Measurements from ENCODE around the gene RCSD1.
"Not testable (repeated sequence)": the region's sequence is repeated elsewhere in the genome, so short reads cannot be mapped to it uniquely, and the experiment has no call there.

Gene RCSD1

GRCh38 chr1:167716000-167716271 lies 85.9 kb downstream of the RCSD1 start:
- no peak for DNase-seq (ENCODE audit: low read depth)

- DNase-seq (ENCODE audit: low read depth): peak; percentile 39
Observed at GRCh38 chr1:167717351-167717750, 87.3 kb downstream of the RCSD1 start.

DNA sequence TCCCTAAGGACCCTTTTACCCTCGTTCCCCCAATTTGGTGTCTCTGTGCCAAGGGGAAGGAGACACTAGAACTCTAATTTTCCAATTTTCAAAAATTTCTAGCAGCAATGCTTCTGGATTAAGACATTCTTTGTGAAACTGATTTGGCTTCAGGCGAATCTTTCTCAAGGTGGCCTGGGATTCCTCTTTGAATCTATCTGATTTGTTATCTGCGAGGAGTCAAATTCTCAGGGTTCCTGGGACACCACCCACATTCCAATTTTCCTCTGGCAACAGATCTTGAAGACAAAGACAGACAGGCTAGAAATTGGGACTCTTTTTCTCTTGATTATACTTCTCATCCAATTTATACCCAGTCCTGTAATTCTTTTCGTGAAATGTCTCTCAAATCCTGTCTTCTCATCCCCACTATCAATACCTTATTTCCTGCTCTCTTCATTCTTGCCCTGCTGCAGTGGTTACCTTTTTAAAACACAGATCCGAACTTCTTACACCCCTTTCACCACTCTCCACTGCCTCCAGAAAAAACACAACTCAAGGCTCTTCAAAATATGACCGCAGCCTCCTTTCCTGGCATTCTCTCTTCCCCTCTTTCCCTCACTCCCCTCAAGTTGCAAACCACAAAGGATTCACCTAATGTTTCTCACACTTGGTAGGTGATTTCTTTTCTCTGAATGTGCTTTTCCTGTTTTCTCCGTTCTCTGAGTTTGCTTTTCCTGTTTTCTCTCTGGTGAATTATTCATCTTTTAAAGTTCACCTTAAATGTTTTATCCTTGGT lies 89.1 kb downstream of the RCSD1 start:
- DNase-seq (ENCODE audit: low read depth): peak; percentile 36

DNA sequence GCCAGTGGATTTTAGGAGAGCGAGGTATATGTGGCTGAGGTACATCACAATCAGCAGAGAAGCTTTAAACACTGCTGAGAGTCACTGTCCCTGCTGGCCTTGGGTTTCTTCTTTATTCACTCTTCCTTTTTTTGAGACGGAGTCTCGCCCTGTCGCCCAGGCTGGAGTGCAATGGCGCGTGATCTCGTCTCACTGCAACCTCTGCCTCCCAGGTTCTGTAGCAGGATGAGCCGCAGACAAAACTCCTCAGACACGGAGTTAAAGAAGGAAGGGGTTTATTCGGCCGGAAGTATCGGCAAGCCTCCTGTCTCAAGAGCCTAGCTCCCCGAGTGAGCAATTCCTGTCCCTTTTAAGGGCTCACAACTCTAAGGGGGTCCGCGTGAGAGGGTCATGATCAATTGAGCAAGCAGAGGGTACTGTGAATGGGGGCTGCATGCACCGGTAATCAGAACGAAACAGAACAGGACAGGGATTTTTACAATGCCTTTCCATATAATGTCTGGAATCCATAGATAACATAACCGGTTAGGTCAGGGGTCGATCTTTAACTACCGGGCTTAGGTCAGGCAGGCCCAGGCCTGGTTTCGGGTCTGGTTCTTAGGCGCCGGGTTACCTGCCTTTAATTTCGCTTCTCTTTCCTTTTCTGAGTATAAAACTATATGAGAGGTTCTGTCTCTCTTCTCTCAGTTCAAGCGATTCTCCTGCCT lies 89.8 kb downstream of the RCSD1 start:
- DNase-seq (ENCODE audit: low read depth): not testable (repeated sequence)

- DNase-seq (ENCODE audit: low read depth): peak; percentile 40
Observed at GRCh38 chr1:167720965-167721616, 91.1 kb downstream of the RCSD1 start.

DNA sequence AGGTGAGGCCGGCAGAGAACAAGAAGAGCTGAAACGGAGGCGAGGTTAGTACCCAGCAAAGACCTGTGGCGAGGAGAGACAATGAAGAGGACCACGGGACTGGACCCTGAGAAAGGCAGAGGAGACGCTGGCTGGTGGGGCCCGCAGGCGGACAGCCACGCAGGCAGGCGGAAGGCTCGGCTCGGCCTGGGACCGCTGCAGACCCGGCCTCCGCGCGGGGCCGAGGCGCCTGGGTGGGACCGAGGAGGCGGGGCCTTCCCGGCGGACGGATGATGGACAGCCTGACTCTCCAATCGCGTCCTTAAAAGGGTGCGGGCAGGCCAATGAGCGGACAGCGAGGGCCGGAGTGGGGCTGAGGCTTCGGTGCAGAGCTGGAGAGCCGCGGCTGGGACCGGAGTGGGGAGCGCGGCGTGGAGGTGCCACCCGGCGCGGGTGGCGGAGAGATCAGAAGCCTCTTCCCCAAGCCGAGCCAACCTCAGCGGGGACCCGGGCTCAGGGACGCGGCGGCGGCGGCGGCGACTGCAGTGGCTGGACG lies 91.7 kb downstream of the RCSD1 start, which contains the start of gene MPZL1:
TSS of gene MPZL1 (plus strand) at position 366 of the 535 bp plus-strand sequence. CDS start 170 bp downstream, outside the sequence.
- peak; percentile 90 for DNase-seq (ENCODE audit: low read depth)

DNA sequence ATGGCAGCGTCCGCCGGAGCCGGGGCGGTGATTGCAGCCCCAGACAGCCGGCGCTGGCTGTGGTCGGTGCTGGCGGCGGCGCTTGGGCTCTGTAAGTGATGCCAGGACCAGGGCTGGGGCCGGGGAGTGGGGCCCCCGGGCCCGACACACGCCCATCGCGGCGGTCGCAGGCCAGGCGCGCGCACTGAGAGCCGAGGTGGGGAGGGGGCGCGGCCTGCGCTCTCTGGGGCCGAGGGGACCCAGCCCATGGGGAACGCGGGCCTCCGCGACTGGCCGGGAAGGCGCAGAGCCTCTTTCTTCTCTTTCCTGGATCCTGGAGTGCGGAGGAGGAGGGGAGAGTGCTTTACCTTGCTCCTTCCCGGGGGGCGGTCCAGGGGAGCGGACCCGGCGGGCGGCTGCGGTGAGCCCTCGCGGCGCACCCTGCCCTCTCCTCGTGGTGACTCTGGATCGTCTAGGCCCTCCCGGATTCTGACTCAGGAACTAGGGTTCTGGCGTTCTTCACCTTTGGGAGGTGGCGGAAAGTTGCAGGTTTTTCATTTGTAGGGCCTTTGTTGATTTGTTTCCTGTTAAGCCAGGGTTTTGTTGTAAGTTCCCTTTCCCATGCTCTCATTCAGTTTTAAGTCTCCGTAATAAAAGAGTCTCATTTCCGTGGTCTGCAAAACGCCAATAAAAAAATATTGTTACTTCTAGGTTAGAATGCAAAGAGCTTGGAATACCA lies 92.3 kb downstream of the RCSD1 start:
- peak; percentile 21 for DNase-seq (ENCODE audit: low read depth)

DNA sequence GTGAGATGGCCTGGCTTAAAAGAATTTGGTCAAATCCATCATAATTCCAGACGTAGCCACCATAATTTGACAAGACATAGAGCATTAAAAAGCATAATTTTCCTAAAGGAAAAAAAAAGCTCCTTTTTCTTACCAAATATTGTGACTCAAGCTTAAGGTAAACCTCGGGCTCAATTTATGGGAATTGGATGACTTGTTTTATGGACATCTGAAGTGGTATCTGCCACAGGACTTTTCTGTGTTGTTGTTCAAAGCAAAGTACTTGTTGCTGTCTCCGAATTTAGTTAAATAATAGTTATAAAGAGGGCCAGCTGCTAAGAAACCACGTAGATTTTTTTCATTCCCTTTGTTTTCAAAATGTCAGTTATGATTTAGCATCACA lies 92.8 kb downstream of the RCSD1 start:
- peak; percentile 12 for DNase-seq (ENCODE audit: low read depth)

DNA sequence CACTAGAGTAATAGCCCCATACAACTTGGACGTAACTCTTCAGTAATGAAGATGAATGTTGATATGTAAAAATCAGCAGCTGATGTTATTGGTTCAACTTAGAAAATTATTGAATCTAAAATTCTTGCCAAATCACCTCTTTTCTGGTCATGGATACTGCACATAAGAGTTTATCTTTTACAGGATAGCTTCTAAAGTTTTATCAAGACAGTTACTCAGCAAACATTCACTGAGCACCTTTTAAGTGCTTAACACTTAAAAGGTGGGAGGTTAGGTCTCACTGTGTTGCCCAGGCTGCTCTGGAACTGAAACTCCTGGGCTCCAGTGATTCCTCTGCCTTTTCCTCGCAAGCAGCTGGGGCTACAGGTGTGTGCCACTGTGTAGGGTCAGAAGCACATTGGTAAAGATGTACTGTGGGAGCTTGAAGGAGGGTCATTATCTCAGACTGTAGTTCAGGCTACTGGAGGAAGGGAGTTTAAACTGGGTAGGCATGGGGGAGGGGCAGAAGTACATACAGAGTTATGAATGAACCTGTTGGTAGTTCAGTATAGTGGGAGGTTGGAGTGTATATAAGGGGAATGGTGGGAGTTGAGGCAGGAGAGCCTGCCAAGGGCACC lies 93.8 kb downstream of the RCSD1 start:
- DNase-seq (ENCODE audit: low read depth): no peak

DNA sequence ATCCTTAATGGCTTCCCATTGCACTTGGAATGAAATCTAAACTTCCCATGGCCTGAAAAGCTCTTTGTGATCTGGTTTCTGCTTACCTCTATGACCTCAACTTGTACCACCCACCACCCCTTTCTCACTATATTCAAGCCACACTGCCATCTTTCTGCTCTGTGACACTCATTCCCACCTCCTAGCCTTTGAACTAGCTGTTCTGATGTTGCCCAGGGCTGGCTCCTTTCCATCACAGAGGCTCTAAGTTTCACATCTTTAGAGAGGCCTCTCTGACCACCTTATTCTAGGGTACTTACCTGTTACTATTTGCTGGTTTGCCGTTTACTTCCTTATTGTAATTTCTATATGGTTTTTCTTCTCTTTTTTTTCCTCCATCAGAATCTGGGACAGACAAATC lies 96.0 kb downstream of the RCSD1 start:
- no peak for DNase-seq (ENCODE audit: low read depth)

DNA sequence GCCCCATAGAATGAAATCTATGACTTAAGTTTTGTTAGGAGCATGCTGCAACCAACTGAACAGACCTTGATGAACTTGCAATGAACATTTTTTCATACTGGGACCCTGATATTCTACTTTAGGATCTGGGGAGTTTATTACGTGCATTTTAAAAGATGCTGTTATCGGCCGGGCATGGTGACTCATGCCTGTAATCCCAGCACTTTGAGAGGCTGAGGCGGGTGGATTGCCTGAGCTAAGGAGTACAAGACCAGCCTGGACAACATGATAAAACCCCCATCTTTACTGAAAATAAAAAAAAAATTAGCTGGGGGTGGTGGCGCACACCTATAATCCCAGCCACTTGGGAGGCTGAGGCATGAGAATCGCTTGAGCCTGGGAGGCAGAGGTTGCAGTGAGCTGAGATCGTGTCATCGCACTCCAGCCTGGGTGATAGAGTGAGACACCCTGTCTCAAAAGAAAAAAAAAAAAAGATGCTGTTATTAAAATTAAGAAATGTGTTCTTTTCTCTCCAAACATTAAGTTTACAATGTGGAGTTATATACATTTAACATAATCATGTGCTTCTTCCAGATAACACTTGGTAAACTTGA lies 98.9 kb downstream of the RCSD1 start:
- peak; percentile 72 for DNase-seq (ENCODE audit: low read depth)

- DNase-seq (ENCODE audit: low read depth): no peak
Observed at GRCh38 chr1:167734227-167734626, 104.2 kb downstream of the RCSD1 start.

GRCh38 chr1:167734841-167735240 lies 104.8 kb downstream of the RCSD1 start:
- no peak for DNase-seq (ENCODE audit: low read depth)

GRCh38 chr1:167737169-167737568 lies 107.1 kb downstream of the RCSD1 start:
- no peak for DNase-seq (ENCODE audit: low read depth)

DNA sequence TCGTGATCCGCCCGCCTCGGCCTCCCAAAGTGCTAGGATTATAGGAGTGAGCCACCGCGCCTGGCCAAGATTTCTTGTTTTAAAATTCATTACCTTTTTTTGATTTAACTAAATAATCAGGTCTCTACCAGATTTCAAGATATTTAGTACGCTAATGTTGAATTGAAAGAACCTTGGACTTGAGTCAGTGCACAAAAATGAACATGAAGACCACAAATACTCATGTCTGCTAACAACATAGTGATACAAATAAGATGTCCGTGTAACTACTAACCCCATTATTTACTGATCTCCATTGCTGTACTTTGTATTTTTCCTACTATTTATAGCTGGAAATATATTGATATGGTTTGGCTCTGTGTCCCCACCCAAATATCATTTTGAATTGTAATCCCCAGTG lies 108.1 kb downstream of the RCSD1 start:
- peak; percentile 46 for DNase-seq (ENCODE audit: low read depth)

- peak; percentile 33 for DNase-seq (ENCODE audit: low read depth)
Observed at GRCh38 chr1:167739752-167740151, 109.7 kb downstream of the RCSD1 start.

DNA sequence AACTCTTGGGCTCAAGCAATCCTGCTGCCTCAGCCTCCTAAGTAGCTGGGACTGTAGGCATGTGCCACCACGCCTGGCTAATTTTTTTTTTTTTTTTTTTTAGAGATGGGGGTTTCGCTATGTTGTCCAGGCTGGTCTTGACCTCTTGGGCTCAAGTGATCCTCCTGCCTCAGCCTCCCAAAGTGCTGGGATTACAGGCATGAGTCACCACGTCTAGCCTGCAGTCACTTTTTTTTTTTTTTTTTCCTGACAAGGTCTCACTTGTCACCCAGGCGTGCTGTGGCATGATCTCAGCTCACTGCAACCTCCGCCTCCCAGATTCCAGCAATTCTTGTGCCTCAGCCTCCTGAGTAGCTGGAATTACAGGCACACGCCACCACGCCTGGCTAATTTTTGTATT lies 111.1 kb downstream of the RCSD1 start:
- DNase-seq (ENCODE audit: low read depth): not testable (repeated sequence)

GRCh38 chr1:167742392-167743057 lies 112.5 kb downstream of the RCSD1 start:
- not testable (repeated sequence) for DNase-seq (ENCODE audit: low read depth)

DNA sequence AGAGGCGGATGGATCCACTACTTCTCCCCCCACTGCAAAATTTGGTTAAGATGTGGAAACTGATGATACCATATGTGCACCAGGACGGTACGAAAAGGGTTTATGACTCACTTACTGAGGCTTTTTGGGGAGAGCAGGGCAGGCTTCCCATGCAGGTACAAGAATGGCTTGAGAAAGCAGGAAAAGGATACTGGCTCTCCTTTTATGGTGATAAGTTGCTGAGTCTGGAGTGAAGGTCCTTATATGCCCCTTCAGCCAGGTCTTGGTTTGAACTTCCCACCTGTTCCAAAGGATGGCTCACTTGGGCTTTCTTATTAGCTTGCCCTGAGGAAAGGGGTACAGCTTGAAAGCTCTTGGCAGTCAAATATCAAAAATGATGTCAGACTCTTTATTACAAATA lies 114.9 kb downstream of the RCSD1 start:
- no peak for DNase-seq (ENCODE audit: low read depth)

DNA sequence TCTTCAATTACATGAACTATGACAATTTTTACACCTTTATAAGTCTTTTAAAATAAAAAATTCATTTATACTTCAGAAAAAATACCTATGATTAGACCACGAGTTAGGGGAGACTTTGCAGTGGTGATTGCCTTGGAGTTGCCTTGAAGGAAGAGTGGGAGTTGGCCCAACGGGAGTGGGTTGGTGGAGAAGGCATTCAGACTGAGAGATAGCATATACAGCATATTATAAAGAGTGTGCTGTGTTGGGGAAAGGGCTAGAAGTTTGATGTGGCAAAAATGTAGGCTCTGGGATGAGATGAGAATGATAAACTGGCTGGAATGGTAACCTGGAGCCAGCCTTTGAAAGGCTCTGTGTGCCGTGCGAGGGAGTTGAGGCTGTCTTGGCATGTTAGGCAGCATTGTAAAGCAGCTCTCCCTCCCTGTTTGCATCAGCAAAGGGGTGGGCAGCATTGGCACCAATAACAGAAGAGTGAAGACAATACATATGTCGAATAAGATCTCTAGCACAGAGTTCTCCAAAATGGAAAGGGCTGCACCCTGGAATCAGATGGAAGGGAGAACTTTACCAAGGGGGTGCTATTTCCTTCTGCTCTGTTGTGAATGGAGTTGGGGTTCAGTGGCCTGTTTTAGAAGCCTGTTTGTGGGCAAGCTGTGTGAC lies 116.1 kb downstream of the RCSD1 start:
- no peak for DNase-seq (ENCODE audit: low read depth)

All from amniotic epithelial cell (primary cell).